ENCODE results near the gene FOXF2.
"Not testable (repeated sequence)": the region's sequence is repeated elsewhere in the genome, so short reads cannot be mapped to it uniquely, and the experiment has no call there.

DNA sequence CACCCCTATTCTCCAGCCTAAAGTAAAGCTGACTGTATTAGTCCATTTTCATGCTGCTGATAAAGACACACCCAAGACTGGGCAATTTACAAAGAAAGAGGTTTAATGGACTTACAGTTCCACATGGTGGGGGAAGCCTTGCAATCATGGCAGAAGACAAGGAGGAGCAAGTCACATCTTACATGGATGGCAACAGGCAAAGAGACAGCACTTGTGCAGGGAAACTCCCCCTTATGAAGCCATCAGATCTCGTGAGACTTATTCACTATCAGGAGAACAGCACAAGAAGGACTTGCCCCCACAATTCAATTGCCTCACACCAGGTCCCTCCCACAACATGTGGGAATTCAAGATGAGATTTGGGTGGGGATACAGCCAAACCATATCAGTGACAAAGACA, 19.7 kb upstream of the FOXF2 start:
- TF ChIP-seq POLR2A (IDR thresholded peaks at IDR 0.05) = not testable (repeated sequence)
- TF ChIP-seq, protein P1, sequence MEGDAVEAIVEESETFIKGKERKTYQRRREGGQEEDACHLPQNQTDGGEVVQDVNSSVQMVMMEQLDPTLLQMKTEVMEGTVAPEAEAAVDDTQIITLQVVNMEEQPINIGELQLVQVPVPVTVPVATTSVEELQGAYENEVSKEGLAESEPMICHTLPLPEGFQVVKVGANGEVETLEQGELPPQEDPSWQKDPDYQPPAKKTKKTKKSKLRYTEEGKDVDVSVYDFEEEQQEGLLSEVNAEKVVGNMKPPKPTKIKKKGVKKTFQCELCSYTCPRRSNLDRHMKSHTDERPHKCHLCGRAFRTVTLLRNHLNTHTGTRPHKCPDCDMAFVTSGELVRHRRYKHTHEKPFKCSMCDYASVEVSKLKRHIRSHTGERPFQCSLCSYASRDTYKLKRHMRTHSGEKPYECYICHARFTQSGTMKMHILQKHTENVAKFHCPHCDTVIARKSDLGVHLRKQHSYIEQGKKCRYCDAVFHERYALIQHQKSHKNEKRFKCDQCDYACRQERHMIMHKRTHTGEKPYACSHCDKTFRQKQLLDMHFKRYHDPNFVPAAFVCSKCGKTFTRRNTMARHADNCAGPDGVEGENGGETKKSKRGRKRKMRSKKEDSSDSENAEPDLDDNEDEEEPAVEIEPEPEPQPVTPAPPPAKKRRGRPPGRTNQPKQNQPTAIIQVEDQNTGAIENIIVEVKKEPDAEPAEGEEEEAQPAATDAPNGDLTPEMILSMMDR (IDR thresholded peaks at IDR 0.05) = not testable (repeated sequence)

Data from esophagus squamous epithelium (tissue), 4 donors.